Upper lobe of right lung (tissue), 1 donor: Measurements from ENCODE around the gene EML6. TPM values are rescaled to one million over a fixed set of nuclear protein-coding genes. Genes with fewer than 3 reads are reported as not detected.

Experiments used
- ATAC-seq: fragments of 200-7000 bp; cut with Tn5 transposase; one replicate; pipeline ENCODE4 v1.9.1; 2020; ENCODE audit warnings: mild to moderate bottlenecking, moderate library complexity
- DNase-seq: peaks from one replicate; pipeline ENCODE4 v3.0.0-alpha.2; 2020
- H3K27ac ChIP-seq: fragments of 200-600 bp; one replicate; pipeline ENCODE4 v1.8.0; 2022
- H3K27me3 ChIP-seq: fragments of 200-600 bp; one replicate; pipeline ENCODE4 v1.8.0; 2022; ENCODE audit warnings: mild to moderate bottlenecking
- H3K36me3 ChIP-seq: fragments of 200-600 bp; one replicate; pipeline ENCODE4 v1.8.0; 2022
- H3K4me1 ChIP-seq: fragments of 200-600 bp; one replicate; pipeline ENCODE4 v1.8.0; 2022
- H3K4me3 ChIP-seq: fragments of 200-600 bp; one replicate; pipeline ENCODE4 v1.8.0; 2022; ENCODE audit warnings: mild to moderate bottlenecking
- H3K9me3 ChIP-seq: fragments of 200-600 bp; one replicate; pipeline ENCODE4 v1.8.0; 2022
- intact Hi-C: fragments of 100-400 bp; cut with DNase I; formaldehyde crosslinking; loops from one replicate; pipeline ENCODE4 v1.11.0; 2022
- total RNA-seq: library from RNA; stranded (reverse); fragmentation: NEBNext Ultra II Directional; extraction: Animal tissue kit (Norgen Biotek cat#: 25700); gene quantifications from one replicate; pipeline ENCODE4 v1.2.1, GENCODE V29; 2021
- TF ChIP-seq, protein P1 (sequence below): fragments of 200-600 bp; IDR thresholded peaks from one replicate; pipeline ENCODE4 v1.8.0; 2022; ENCODE audit warnings: antibody characterized with exemption
- donor health status: DM: no; HTN: yes; CAD: no; lungs with severe emphysema.

EML6 gene
- total RNA-seq, 1 donor from 2014 or later: 1.4 TPM

DNA sequence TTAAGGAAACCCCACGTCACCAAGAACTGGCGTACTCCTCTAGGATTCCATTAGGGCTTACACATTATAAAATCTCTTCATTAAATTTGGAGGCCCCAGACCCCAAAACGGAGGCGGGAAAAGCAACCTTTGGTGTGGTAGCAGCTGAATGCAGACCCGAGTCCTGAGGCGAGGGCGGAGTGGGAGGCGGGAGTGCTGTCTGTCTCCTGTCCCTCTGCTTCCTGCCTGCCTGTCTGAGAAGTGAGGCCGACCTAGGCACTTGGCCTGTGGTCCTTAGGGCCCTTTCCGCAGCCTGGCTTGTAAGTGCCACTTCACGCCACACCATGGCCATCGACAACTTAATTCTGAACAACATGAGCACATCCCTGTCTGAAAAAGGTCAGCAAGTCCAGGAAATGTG lies 224.7 kb downstream of the EML6 start:
- no peaks in the 10 kb centered on the region for H3K27me3 ChIP-seq
- no peaks in the 10 kb centered on the region for H3K36me3 ChIP-seq
- no peak for ATAC-seq
- TF ChIP-seq, protein P1, sequence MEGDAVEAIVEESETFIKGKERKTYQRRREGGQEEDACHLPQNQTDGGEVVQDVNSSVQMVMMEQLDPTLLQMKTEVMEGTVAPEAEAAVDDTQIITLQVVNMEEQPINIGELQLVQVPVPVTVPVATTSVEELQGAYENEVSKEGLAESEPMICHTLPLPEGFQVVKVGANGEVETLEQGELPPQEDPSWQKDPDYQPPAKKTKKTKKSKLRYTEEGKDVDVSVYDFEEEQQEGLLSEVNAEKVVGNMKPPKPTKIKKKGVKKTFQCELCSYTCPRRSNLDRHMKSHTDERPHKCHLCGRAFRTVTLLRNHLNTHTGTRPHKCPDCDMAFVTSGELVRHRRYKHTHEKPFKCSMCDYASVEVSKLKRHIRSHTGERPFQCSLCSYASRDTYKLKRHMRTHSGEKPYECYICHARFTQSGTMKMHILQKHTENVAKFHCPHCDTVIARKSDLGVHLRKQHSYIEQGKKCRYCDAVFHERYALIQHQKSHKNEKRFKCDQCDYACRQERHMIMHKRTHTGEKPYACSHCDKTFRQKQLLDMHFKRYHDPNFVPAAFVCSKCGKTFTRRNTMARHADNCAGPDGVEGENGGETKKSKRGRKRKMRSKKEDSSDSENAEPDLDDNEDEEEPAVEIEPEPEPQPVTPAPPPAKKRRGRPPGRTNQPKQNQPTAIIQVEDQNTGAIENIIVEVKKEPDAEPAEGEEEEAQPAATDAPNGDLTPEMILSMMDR: no peak
- H3K9me3 ChIP-seq: no peaks in the 10 kb centered on the region
- DNase-seq: no peak
- intact Hi-C loops: no loop called here
- H3K4me3 ChIP-seq: no peak overlapping the region
- H3K27ac ChIP-seq: no peak overlapping the region
- no peaks in the 10 kb centered on the region for H3K4me1 ChIP-seq

DNA sequence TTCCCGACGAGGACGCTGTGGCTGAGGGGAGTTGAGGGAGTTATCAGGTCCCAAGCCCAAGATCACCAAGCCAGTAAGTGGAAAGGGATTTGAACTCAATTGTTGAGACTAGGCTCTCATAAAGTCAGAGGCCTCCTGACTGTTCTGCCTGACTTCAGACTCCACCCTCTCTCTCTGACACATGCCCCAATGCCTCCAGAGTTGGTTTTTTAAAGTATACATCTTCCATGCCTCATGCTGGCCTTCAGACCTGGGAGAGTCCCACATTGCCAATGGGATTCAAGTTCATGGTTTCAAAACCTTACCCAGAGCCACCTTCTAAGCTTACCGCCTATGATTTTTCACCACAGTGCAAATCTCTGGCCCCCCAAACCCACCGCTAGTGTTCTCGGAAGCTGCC lies 226.0 kb downstream of the EML6 start:
- H3K9me3 ChIP-seq: no peaks in the 10 kb centered on the region
- TF ChIP-seq, protein P1: no peak
- DNase-seq (no peak), ATAC-seq (no peak)
- H3K27me3 ChIP-seq: no peaks in the 10 kb centered on the region
- no peaks in the 10 kb centered on the region for H3K4me1 ChIP-seq
- no peak overlapping the region for H3K27ac ChIP-seq
- no peaks in the 10 kb centered on the region for H3K36me3 ChIP-seq
- intact Hi-C loops: no loop called here
- no peak overlapping the region for H3K4me3 ChIP-seq

DNA sequence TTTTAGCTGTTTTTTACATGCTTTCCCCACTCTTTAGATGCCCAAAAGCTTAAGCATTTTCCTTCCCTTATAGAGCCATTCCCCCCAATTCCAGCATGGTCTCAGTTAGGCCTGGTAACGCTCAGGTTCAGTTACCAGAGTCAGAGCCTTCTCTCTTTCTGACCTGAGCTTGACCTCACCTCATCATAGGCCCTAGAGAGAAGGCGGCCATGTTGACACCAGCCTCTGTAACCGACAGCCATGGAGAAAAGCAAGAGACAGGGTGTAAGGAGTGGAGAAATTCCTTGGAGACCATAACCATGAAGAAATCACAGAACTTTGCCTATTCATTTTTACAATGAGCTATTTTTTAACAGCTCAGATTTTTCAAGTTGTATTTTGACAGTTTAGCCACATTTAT lies 227.3 kb downstream of the EML6 start:
- intact Hi-C loops: no loop called here
- H3K9me3 ChIP-seq: no peaks in the 10 kb centered on the region
- H3K27ac ChIP-seq: no peak overlapping the region

DNA sequence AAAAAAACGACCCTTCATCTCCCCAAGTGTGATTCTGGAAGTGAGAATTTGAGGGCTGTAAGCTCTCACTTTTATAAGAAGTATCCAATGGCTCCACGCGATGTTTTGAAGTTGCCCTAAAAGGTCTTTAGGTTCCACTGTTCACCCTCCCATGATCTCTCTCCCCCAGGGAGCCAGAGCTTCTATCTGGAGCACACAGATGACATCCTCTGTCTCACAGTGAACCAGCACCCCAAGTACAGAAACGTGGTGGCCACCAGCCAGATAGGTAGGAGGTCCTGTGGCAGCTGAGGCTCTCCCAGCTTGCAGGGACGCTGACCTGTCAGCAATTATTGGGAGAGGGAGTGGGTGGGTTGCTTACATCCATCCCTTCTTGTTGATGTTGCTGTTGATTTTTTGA lies 229.0 kb downstream of the EML6 start:
- intact Hi-C loops: no loop called here
- TF ChIP-seq, protein P1: no peak
- H3K27ac ChIP-seq: no peak overlapping the region
- DNase-seq (no peak), ATAC-seq (no peak)
- H3K4me3 ChIP-seq: no peak overlapping the region
- H3K27me3 ChIP-seq: no peaks in the 10 kb centered on the region
- no peaks in the 10 kb centered on the region for H3K36me3 ChIP-seq
- no peaks in the 10 kb centered on the region for H3K9me3 ChIP-seq
- peaks cover 3% of the 10 kb centered on the region for H3K4me1 ChIP-seq

More for the DNA sequence above, 227.3 kb downstream of the EML6 start:
- ATAC-seq (no peak), DNase-seq (no peak)
- Histone ChIP-seq H3K27me3 (no peaks in the 10 kb centered on the region), H3K36me3 (no peaks in the 10 kb centered on the region), H3K4me1 (peaks cover under 1% of the 10 kb centered on the region), H3K4me3 (no peak overlapping the region)
- TF ChIP-seq, protein P1: no peak

DNA sequence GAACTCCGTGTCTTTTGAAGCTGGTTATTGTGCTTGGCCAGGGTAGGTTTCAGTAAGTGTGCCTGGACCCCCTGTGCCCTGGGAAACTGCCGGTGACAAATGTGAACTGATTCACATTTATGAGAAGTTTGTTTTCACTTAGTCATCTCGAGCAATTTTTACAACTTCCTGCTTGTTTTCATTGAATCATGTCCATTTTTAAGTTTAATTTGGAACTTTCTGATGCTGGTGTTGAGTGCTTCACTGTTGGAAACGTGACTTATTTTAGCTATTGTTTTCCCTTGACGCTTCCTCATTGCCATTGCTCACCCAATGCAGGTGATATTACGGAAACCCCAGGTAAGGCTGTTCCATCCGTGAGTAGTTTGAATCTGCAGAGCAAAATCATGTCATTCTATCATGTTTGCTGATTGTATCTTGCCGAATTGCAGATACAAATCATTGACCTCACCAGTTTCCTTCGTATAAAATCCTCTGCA lies 229.6 kb downstream of the EML6 start:
- H3K27ac ChIP-seq: no peak overlapping the region
- H3K36me3 ChIP-seq: no peaks in the 10 kb centered on the region
- H3K9me3 ChIP-seq: no peaks in the 10 kb centered on the region
- intact Hi-C loops: no loop called here
- TF ChIP-seq, protein P1: no peak
- H3K27me3 ChIP-seq: no peaks in the 10 kb centered on the region
- ATAC-seq (no peak), DNase-seq (no peak)
- no peak overlapping the region for H3K4me3 ChIP-seq
- H3K4me1 ChIP-seq: peaks cover 3% of the 10 kb centered on the region

DNA sequence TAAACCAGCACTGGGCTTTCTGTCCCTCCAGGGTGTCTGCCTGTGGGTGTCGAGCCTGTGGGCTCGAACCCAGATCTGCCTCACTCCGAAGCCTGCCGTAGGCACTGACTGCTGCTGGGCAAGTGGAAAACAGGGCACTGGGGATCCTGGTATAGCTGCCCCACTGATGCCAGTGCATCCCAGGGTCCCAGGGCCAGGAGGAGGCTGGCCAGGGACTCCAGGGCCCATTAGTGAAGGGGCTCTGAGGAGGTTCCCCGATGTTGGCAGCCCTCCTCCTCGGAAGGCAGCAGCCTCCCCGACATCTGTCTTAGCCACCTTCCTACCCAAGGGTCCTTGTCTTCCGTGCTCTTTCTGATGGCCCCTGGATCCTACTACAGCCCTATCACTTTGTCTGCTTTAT lies 230.7 kb downstream of the EML6 start:
- H3K36me3 ChIP-seq: no peaks in the 10 kb centered on the region
- H3K4me1 ChIP-seq: peaks cover 3% of the 10 kb centered on the region
- no peak for DNase-seq
- no peak overlapping the region for H3K4me3 ChIP-seq
- ATAC-seq: no peak
- no peak overlapping the region for H3K27ac ChIP-seq
- TF ChIP-seq, protein P1: no peak
- H3K9me3 ChIP-seq: no peaks in the 10 kb centered on the region
- H3K27me3 ChIP-seq: no peaks in the 10 kb centered on the region
- intact Hi-C loops: no loop called here
